Suprapubic skin (tissue), 4 donors: Measurements from ENCODE around the gene ADAMTS16.

Experiments used
- CTCF ChIP-seq, 2 donors: fragments of 200-600 bp in 1 of 2; fragments of 450-650 bp in 1 of 2; sonication (generic) in 1 of 2; IDR thresholded peaks; one replicate each; pipeline ENCODE4 v1.5.1; 2016 to 2019; ENCODE audit warnings: antibody characterized with exemption in 2 of 2, mild to moderate bottlenecking in 1 of 2, moderate library complexity in 1 of 2
- EP300 ChIP-seq: sonication (generic); formaldehyde crosslinking; IDR thresholded peaks from one replicate; pipeline ENCODE4 v1.6.1; 2017; ENCODE audit warnings: antibody characterized with exemption
- POLR2A ChIP-seq, 2 donors: fragments of 450-650 bp; IDR thresholded peaks; one replicate each; pipeline ENCODE4 v1.6.1; 2017; ENCODE audit warnings: antibody characterized with exemption in 2 of 2, mild to moderate bottlenecking in 2 of 2, moderate library complexity in 2 of 2
- POLR2AphosphoS5 ChIP-seq, 3 donors: sonication (generic); formaldehyde crosslinking; IDR thresholded peaks; one replicate each; pipeline ENCODE4 v1.6.1; 2017; ENCODE audit warnings: antibody characterized with exemption in 3 of 3

- TF ChIP-seq EP300 (no peak), CTCF (IDR thresholded peaks at IDR 0.05) (no peak), POLR2AphosphoS5 (IDR thresholded peaks at IDR 0.05) (no peak), POLR2A (IDR thresholded peaks at IDR 0.05) (no peak)
Observed at GRCh38 chr5:5344606-5345005, 204.5 kb downstream of the ADAMTS16 start.
